Common myeloid progenitor, CD34-positive (primary cell): ENCODE results near the gene RAB10.
A peak's percentile ranks its signal among the peaks of the same experiment; 100 is the strongest.
"Not testable (repeated sequence)": the region's sequence is repeated elsewhere in the genome, so short reads cannot be mapped to it uniquely, and the experiment has no call there.

Experiments
- CTCF ChIA-PET: fragments of 350-600 bp; sonication (Branson Sonifier 250); formaldehyde crosslinking; loops from one replicate; lab custom pipeline; 2021; ENCODE audit warnings: antibody characterized with exemption; lab: Charles Lee
- POLR2A ChIA-PET: fragments of 350-600 bp; sonication (Branson Sonifier 250); formaldehyde crosslinking; loops from one replicate; lab custom pipeline; 2021; ENCODE audit warnings: antibody characterized with exemption; lab: Charles Lee
- DNase-seq, 3 donors: peaks; one replicate each; pipeline versions ENCODE4 v3.0.0 to v3.0.0-alpha.2; 2013
- H3K27ac ChIP-seq, 2 experiments: 1 replicate in 1 of 2; 2 replicates in 1 of 2; pipeline ENCODE4 v1.7.0; 2013; ENCODE audit warnings: inconsistent platforms in 2 of 2, low read length in 2 of 2, mild to moderate bottlenecking in 2 of 2, low read depth in 1 of 2, moderate library complexity in 1 of 2; ENCODE audit not compliant: severe bottlenecking in 2 of 2, insufficient read depth in 1 of 2, poor library complexity in 1 of 2
- H3K27me3 ChIP-seq, 5 experiments: replicated peaks in 2 of 5; 1 replicate in 3 of 5; 2 replicates in 2 of 5; pipeline versions ENCODE4 v1.6.1 to v1.7.0; 2013; ENCODE audit warnings: low read length in 4 of 5, mild to moderate bottlenecking in 2 of 5, moderate library complexity in 2 of 5, inconsistent platforms in 1 of 5; ENCODE audit not compliant: insufficient read depth in 5 of 5, control insufficient read depth in 4 of 5
- H3K36me3 ChIP-seq, 4 experiments: 1 replicate in 2 of 4; 2 replicates in 2 of 4; pipeline versions ENCODE4 v1.6.1 to v1.7.0; 2013; ENCODE audit warnings: low read length in 3 of 4, control low read depth in 1 of 4, mild to moderate bottlenecking in 1 of 4; ENCODE audit not compliant: control insufficient read depth in 4 of 4, insufficient read depth in 4 of 4
- H3K4me1 ChIP-seq, 4 experiments: 1 replicate in 3 of 4; 2 replicates in 1 of 4; pipeline versions ENCODE4 v1.6.1 to v1.7.1; 2013; ENCODE audit warnings: low read length in 3 of 4, mild to moderate bottlenecking in 3 of 4, control low read depth in 1 of 4, inconsistent platforms in 1 of 4, moderate library complexity in 1 of 4; ENCODE audit not compliant: control insufficient read depth in 4 of 4, insufficient read depth in 4 of 4; ENCODE audit errors: control extremely low read depth in 1 of 4
- H3K4me3 ChIP-seq, 7 experiments: 1 replicate in 4 of 7; 2 replicates in 3 of 7; pipeline versions ENCODE4 v1.5.1 to v1.7.0; 2013; ENCODE audit warnings: mild to moderate bottlenecking in 7 of 7, low read length in 6 of 7, moderate library complexity in 6 of 7, inconsistent platforms in 2 of 7, low read depth in 2 of 7, control low read depth in 1 of 7; ENCODE audit not compliant: insufficient read depth in 4 of 7, control insufficient read depth in 1 of 7; ENCODE audit errors: extremely low read depth in 1 of 7
- H3K9me3 ChIP-seq, 5 experiments: 1 replicate in 4 of 5; 2 replicates in 1 of 5; pipeline versions ENCODE4 v1.6.1 to v1.7.1; 2013; ENCODE audit warnings: low read length in 4 of 5, mild to moderate bottlenecking in 2 of 5, inconsistent platforms in 1 of 5, low read depth in 1 of 5, moderate library complexity in 1 of 5; ENCODE audit not compliant: control insufficient read depth in 4 of 5, insufficient read depth in 2 of 5; ENCODE audit errors: control extremely low read depth in 1 of 5
- WGBS: methylation state at CpG from one replicate; pipeline ENCODE4 v1.1.5; 2013; ENCODE audit not compliant: insufficient coverage; 5-methylcytosine and 5-hydroxymethylcytosine counted together

The RAB10 gene

GRCh38 chr2:26011990-26012856, 21.7 kb upstream of the RAB10 start:
- H3K36me3 ChIP-seq = no peaks in the 10 kb centered on the region
- H3K4me3 ChIP-seq = no peak overlapping the region
- 86% methylated on average over 13 of the region's 14 CpGs for WGBS
- CTCF ChIA-PET = interaction anchor here (1.0 to 1.4 kb wide), 7 partner anchors 8 to 347 kb away, joined by 3 to 6 read pairs (median 3); no protein-coding TSS in a partner anchor
- H3K4me1 ChIP-seq = peaks cover 0 to 30% (median 13%) of the 10 kb centered on the region in 4 experiments
- H3K9me3 ChIP-seq = no peaks in the 10 kb centered on the region
- H3K27ac ChIP-seq = no peak overlapping the region
- POLR2A ChIA-PET = no interaction called here
- no peaks in the 10 kb centered on the region for H3K27me3 ChIP-seq
- peak in 2 of 3 donors; percentile 43 to 54 for DNase-seq

- no peak overlapping the region for H3K4me3 ChIP-seq
- ChIA-PET CTCF (no interaction called here), POLR2A (no interaction called here)
- WGBS = 100% methylated on average over 1 of the region's 1 CpG
- H3K27me3 ChIP-seq = no peaks in the 10 kb centered on the region
- peaks cover 0 to 34% (median 16%) of the 10 kb centered on the region in 4 experiments for H3K4me1 ChIP-seq
- no peak for DNase-seq
- H3K36me3 ChIP-seq = no peaks in the 10 kb centered on the region
- no peak overlapping the region for H3K27ac ChIP-seq
- no peaks in the 10 kb centered on the region for H3K9me3 ChIP-seq
Observed at GRCh38 chr2:26013668-26014067, 20.2 kb upstream of the RAB10 start.

- no peak overlapping the region for H3K27ac ChIP-seq
- H3K4me1 ChIP-seq = peaks cover 0 to 23% (median 8%) of the 10 kb centered on the region in 4 experiments
- H3K27me3 ChIP-seq = no peaks in the 10 kb centered on the region
- H3K4me3 ChIP-seq = no peak overlapping the region
- no peaks in the 10 kb centered on the region for H3K9me3 ChIP-seq
- WGBS = 94% methylated on average over 13 of the region's 13 CpGs
- DNase-seq = no peak
- no peaks in the 10 kb centered on the region for H3K36me3 ChIP-seq
- ChIA-PET CTCF (interaction anchor here (0.9 to 1.5 kb wide), 3 partner anchors 8 to 29 kb away, joined by 3 read pairs; no protein-coding TSS in a partner anchor), POLR2A (interaction anchor here (0.6 kb wide), 1 partner anchor 32 kb away, joined by 5 read pairs; no protein-coding TSS in a partner anchor)
Observed at GRCh38 chr2:26016012-26016705, 17.7 kb upstream of the RAB10 start.

- ChIA-PET CTCF (interaction anchor here (0.9 to 1.5 kb wide), 2 partner anchors 8 to 29 kb away, joined by 3 read pairs; no protein-coding TSS in a partner anchor), POLR2A (interaction anchor here (0.6 kb wide), 1 partner anchor 32 kb away, joined by 5 read pairs; no protein-coding TSS in a partner anchor)
- not testable (repeated sequence) for DNase-seq, H3K36me3 ChIP-seq, H3K27ac ChIP-seq, H3K9me3 ChIP-seq, H3K27me3 ChIP-seq, H3K4me3 ChIP-seq
- WGBS = 96% methylated on average over 4 of the region's 4 CpGs
- H3K4me1 ChIP-seq = peaks cover 0 to 23% (median 8%) of the 10 kb centered on the region in 4 experiments
Observed at GRCh38 chr2:26016706-26017045, 17.2 kb upstream of the RAB10 start.

GRCh38 chr2:26017464-26018183, 16.3 kb upstream of the RAB10 start:
- WGBS = 100% methylated on average over 5 of the region's 5 CpGs
- CTCF ChIA-PET = interaction anchor here (1.5 kb wide), 1 partner anchor 7 kb away, joined by 3 read pairs; no protein-coding TSS in a partner anchor
- Histone ChIP-seq H3K9me3 (no peaks in the 10 kb centered on the region), H3K27ac (no peak overlapping the region), H3K4me1 (peaks cover 0 to 14% (median 6%) of the 10 kb centered on the region in 4 experiments), H3K36me3 (no peaks in the 10 kb centered on the region), H3K27me3 (no peaks in the 10 kb centered on the region), H3K4me3 (no peak overlapping the region)
- POLR2A ChIA-PET = interaction anchor here (1.1 kb wide), 1 partner anchor 16 kb away, joined by 3 read pairs; the partner anchor contains the start of gene RAB10
- DNase-seq = no peak

GRCh38 chr2:26018184-26019055, 15.5 kb upstream of the RAB10 start:
- Histone ChIP-seq H3K9me3 (no peaks in the 10 kb centered on the region), H3K27me3 (no peaks in the 10 kb centered on the region), H3K4me1 (peaks cover 0 to 13% (median 6%) of the 10 kb centered on the region in 4 experiments), H3K4me3 (no peak overlapping the region), H3K27ac (no peak overlapping the region), H3K36me3 (no peaks in the 10 kb centered on the region)
- CTCF ChIA-PET = interaction anchor here (0.6 kb wide), 2 partner anchors 14 to 1008 kb away, joined by 3 to 4 read pairs; no protein-coding TSS in a partner anchor
- POLR2A ChIA-PET = interaction anchor here (1.1 kb wide), 1 partner anchor 15 kb away, joined by 3 read pairs; the partner anchor contains the start of gene RAB10
- WGBS = 86% methylated on average over 2 of the region's 3 CpGs
- DNase-seq = peak in 2 of 3 donors; percentile 43 to 44
